ENCODE data around the gene ABCB1.

GRCh38 chr7:87628780-87629569 lies 28.3 kb upstream of the ABCB1 start:
- TF ChIP-seq POLR2A (IDR thresholded peaks at IDR 0.05) (no peak), CTCF (IDR thresholded peaks at IDR 0.05) (no peak)

All from body of pancreas (tissue), 4 donors.